HG02588 (cell line): ENCODE data around the gene GNAO1.

ENCODE experiments used
- ATAC-seq: cut with Tn5 transposase; IDR thresholded peaks from one replicate; pipeline ENCODE4 v1.9.1; 2021; ENCODE audit warnings: mild to moderate bottlenecking, moderate library complexity; ENCODE audit not compliant: unreplicated experiment

Gene GNAO1

DNA sequence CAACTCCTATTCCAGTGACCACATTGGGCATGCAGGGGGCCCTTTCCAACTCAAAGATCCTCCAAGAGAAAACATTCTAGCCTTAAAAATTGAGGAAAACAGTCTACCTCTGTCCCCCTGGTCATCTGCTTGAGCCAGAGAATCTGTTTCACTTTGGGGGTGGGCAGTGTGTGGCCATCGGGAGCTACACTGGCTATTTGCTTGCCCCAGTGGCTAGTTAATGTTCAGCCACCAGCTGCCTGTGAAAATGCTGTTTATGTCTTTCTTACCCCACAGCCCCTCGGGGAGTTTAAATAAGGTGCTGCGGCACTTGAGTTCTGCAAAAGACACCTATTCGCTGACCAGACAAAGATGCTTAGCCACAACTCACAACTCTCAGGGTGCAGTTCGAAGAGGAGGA is 43.4 kb downstream of the GNAO1 start:
- no peak for ATAC-seq

GRCh38 chr16:56237451-56237930 is 46.2 kb downstream of the GNAO1 start:
- ATAC-seq, result no peak

DNA sequence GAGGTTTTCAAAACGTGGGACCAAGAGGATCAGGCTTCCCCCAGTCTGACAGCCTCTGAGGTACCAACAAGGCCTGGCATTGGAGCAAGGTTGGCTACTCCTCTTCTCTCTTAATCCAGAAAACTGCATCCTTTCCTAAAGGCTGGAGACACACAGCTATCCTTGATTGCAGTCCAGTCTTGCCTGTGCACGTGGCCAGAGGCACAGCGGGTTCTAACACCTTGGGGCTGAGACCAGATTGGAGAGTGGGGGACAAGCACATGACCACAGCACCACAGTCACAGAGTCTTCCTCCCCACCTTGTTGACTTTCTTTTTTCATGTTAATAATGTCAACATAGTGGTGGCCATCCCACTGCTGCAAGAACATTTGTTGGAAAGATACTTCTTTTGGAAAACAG is 46.9 kb downstream of the GNAO1 start:
- ATAC-seq, result no peak

DNA sequence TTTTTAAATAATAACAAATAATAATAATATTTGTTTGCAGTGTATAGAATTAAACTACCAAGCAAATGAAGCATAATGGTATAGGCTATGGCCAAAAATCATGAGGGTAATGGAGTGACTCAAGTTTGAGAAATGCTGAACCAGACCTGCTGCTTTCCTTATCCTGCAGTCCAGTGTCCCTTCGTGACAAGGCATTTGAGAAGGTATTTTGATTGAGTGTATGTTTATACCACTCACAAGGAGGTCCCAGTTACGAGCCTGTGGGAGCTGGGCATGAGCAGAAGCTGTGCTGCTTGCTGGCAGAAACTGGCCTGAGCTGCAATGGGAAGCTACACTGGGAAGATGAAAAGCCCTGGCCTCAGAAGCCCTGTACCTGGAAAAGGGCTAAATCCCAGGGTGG is 50.3 kb downstream of the GNAO1 start:
- no peak for ATAC-seq

DNA sequence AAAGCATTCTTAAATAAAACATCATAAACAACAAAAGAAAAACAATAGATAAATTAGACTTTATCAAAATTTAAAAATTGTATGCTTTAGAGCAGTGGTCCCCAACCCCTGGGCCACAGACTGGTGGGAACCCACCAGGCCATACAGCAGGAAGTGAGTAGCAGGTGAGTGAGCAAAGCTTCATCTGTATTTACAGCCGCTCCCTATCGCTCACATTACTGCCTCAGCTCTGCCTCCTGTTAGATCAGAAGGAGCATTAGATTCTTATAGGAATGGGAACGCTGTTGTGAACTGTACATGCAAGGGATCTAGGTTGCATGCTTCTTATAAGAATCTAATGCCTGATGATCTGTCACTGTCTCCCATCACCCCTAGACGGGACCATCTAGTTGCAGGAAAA is 51.5 kb downstream of the GNAO1 start:
- ATAC-seq, result no peak

DNA sequence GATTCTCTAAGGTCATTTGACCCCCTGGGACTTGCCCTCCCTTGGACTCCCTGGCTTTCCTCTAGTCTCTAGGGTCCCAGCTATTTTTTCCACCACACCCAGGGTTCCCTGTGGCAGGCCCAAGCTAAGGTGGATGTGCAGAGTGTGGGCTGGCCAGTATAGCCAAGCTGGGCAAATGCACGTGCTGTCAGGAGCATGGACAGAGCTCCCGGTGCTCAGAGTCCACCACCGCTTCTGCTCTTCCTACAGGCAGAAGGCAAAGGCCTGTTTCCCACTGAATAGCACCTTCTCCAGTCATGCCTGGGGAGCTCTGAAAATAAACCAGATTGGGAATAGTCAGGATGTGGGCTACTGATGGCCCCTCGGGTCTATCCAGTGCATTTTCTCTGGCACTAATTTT is 53.3 kb downstream of the GNAO1 start:
- ATAC-seq, result no peak

DNA sequence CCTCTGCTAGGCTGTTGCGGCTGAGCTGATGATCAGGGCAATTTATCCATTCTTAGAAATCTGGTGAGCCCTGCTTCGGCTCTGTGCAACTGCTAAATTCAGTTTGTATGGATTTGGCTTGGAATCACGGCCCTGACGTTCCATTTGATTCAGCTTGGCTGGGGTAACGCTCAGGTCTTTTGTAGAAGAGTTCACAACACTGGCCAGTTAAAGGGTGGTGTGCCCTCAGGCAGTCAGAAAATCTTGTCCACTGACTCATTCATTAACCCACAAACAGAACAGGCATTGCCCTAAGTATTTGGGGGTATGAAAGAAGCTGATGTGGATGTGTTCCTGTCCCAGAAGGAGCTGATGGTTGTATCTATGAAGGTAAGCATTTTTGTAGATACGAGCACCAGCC is 53.9 kb downstream of the GNAO1 start:
- ATAC-seq, result no peak

- ATAC-seq, result no peak
Measured at GRCh38 chr16:56246051-56246817, 54.9 kb downstream of the GNAO1 start.

DNA sequence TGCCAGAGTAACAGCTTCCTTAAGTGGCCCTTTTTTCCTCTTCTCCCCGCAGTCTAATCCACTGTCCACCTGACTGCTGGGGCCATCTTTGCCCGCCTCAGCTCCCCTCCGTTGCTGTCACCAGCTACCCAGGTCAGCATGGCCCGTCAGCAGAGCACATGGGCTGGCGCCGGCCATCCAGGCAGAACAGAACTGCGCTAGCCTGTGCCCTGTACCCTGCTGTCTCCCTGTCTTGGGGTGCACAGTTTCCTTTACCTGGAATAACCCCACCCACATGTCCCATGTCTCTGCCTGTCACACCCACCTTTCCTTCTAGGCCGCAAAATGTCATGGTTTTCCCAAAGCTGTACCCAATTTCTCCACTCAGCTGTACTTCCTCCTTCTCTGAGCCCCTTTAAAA is 55.7 kb downstream of the GNAO1 start:
- no peak for ATAC-seq

DNA sequence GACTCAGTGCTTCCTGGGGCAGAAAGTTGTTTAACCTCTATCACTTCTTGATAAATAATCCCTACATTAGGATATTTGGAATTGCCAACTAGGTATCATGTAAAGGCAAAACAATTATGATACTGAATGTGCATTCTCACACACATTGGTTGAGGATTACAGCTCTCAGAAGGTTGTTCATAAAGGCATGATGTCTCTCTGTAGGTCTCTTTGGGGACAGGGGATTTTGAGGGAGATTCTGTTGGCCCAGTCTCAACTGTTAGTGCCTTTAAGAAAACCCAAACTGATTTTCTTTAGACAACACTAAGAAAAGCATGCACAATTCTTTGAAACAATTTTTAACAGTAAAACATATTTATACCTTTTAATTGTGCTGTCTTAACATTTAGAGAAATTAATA is 56.5 kb downstream of the GNAO1 start:
- no peak for ATAC-seq

GRCh38 chr16:56252835-56253234 is 61.5 kb downstream of the GNAO1 start:
- ATAC-seq, result no peak

- ATAC-seq, result no peak
Measured at GRCh38 chr16:56255904-56256303, 64.6 kb downstream of the GNAO1 start.

DNA sequence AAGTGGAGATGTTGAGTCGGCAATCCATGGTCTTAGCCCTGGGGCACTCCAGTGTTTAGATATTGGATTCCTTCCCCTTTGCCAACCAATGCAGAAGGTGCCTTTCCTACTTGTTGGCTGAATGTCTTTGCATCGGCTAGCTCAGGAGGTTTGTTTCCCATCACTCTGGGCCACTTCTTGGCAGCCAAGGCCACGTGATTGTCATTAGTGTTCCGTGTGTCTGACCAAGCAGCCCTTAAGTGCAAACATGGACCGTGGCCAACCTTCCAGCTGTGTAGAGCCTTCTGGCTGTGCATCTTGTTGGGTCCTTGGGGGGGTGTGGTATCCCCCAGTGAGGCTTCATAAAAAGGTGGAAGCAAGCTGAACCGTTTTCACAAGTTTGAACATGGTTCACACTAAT is 66.0 kb downstream of the GNAO1 start:
- ATAC-seq, result no peak

DNA sequence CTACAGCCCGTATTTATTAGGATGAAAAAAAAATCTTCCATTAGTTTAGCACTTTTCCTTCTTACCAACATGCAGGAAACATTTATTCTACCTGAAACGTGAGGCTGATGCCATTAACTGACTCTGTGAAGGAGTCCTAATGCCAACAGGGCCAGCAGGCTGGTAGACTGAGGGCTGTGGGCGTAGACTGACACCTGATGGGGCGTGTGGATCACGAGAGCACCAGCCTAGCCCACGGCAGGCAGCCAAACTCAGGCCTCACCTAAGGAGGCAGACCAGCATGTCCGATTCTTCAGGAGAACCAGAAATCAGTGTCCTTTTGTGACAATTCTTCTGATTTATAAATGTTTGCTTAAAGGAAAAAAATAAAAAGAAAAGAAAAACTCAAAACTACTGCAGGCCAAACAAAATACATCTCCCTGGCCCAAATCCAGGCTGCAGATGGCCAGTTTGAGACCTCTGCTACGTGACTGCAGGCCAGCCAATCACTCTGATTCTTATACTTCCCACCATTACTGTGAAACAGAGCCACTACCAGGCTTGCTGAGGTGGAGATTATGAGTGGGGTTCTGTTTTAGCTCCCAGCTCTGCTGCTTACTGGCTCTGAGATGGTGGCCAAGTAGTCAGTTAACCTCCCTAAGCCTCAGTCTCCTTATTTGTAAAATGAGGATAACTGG is 66.5 kb downstream of the GNAO1 start:
- no peak for ATAC-seq

DNA sequence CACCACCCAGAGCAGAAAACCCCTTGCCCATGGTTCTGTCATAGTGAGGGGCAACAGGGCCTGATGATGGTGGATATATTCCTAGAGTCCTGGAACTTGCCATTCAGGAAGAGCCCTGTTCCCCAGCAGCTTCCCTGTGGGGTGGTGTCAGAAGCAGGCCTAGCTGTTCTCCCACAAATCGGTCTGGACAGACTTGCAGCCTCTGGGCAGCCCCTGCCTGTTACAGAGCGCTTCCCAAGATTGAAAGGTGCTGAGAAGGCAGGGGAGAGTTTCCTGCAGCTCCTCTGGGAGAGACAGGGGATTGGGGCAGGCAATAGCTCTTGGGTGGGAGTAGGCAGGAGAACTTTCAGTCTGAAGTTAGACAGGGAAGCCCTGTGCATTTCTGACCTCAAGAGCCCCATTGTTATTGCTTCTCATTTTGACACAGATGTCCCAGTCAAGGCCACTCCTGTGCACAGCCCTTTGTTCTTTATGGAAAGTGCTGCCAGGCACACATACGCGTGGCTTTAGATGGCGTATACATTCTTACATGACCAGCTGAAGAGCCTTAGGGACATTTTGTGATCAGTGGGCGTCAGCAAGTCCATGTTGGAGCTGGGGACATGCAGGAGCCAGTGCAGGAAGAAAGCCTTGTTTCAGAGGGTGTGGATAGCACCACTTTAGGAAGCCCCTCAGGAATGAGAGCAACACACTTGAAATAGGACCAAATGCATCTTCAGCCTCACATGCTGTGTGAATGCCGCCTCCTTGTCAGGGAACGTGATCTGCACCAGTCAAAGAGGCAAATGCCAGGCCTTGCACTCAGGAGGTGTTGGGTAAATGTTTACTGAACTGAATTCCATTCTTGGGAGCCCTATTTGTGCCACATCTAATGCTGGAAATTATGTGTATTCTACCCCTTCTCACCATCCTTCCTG is 67.5 kb downstream of the GNAO1 start:
- ATAC-seq, result no peak

- no peak for ATAC-seq
Measured at GRCh38 chr16:56259425-56259779, 68.1 kb downstream of the GNAO1 start.

DNA sequence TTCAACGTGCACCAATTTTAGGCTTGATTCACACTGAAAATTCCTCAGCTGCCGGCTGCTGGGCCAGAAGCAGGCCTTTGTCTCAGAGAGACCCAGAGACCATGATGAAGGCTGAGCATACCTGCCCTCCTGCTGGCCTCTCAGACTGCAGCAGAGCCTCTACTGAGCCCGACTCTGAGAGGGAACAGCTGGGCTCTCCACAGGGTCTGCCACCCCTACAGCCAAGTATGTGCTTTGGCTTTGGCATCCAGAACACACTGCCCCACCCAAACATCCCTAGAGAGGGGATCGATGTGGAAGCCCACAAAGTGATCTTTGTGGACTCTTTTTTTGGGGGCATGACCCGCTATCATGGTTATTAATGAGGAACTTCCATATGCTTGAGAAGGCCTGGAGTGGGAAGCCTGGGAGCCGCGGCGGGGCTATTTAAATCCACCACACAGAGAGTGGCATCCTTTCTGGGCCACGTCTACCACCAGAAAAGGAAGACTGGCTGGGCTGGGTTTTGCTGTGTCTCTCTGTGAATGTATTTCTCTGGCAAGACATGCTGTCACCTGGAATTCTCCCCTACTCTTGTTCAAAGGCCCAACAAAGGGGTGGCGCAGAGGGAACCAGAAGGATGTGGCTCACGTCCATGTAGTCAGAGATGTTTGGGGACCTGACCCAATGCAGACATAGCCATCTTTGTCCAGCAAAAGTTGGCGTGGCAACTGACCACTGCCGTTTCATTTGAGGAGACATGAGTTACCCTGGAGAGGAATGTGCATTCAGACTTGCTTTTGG is 69.3 kb downstream of the GNAO1 start:
- ATAC-seq, result no peak

GRCh38 chr16:56261656-56262055 is 70.4 kb downstream of the GNAO1 start:
- no peak for ATAC-seq

DNA sequence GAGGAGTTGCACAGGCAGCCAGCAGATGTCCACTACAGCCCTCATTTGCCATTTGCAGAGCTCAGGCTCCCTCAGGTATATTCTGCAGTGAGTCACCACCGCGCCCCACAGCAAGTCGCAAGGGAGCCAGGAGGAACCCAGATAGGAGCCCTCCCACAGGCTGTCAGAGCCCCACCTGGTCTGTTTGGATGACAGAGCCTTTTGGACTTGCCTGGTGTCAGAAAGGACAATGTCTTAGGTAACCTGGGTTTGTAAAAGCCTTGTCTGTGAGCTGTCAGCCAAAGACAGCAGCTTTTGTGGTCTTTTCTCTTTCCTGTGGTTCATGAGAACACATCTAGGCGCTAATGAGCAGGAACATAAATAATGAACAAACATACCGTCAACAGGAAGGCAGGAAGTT is 70.9 kb downstream of the GNAO1 start:
- ATAC-seq, result no peak

DNA sequence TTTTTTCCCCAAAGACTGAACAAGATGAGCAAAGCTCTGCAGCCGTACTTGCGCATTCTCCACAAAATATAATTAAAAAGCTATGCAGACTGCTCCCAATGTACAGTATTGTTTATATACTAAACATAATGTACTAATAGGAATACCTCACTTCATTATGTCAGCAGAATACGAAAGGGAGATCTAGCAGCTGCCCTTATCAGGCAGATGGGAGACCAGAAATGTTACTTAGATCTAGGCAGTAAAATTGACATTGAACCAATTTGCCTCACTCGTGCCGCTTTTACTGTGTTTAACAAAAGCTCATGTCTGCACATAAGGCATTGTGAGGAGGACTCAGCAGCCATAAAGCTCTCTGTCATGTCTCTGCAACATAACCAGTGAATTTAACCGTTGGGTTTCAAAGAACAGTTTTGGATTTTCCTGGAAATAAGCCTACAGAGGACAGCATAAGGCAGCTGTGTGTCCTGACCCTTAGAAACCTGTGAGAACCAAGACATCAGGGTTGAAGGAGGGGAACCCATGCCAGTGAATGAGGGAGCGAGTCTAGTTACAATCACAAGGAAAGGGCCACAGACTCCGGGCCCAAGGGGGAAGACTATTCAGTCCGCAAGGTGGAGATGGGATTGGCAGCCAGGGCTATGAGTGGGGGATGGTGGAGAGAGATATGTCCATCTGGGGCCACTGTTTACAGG is 71.4 kb downstream of the GNAO1 start:
- ATAC-seq, result no peak
